Neural progenitor cell (in vitro differentiated cells): Measurements from ENCODE around the gene BARHL2. TPM values are rescaled to one million over a fixed set of nuclear protein-coding genes. Genes with fewer than 3 reads are reported as not detected.
A peak's percentile ranks its signal among the peaks of the same experiment; 100 is the strongest.

Experiments
- DNase-seq: peaks from one replicate; pipeline ENCODE4 v3.0.0-alpha.2; 2016; ENCODE audit warnings: low spot score
- H2AFZ ChIP-seq: fragments of 200-600 bp; sonication (generic); replicated peaks from 2 replicates; pipeline ENCODE4 v1.6.1; 2016; ENCODE audit warnings: antibody characterized with exemption
- H3F3A ChIP-seq: fragments of 200-600 bp; sonication (generic); 2 replicates; pipeline ENCODE4 v1.6.1; 2016; ENCODE audit warnings: antibody characterized with exemption, low read depth
- H3K27ac ChIP-seq: fragments of 200-600 bp; sonication (generic); 2 replicates; pipeline ENCODE4 v1.5.1; 2016; ENCODE audit warnings: mild to moderate bottlenecking
- H3K27me3 ChIP-seq: fragments of 200-600 bp; sonication (generic); 2 replicates; pipeline ENCODE4 v1.6.1; 2016; ENCODE audit warnings: mild to moderate bottlenecking, moderate library complexity
- H3K36me3 ChIP-seq: fragments of 200-600 bp; sonication (generic); 2 replicates; pipeline ENCODE4 v1.5.1; 2016
- H3K4me1 ChIP-seq: fragments of 200-600 bp; sonication (generic); 2 replicates; pipeline ENCODE4 v1.6.1; 2016; ENCODE audit warnings: mixed run types
- H3K4me2 ChIP-seq: fragments of 200-600 bp; sonication (generic); 2 replicates; pipeline ENCODE4 v1.6.1; 2016
- H3K4me3 ChIP-seq: fragments of 200-600 bp; sonication (generic); 2 replicates; pipeline ENCODE4 v1.5.1; 2016
- H3K79me2 ChIP-seq: fragments of 200-600 bp; sonication (generic); 2 replicates; pipeline ENCODE4 v1.6.1; 2016; ENCODE audit warnings: low read depth
- H3K9ac ChIP-seq: fragments of 200-600 bp; sonication (generic); 2 replicates; pipeline ENCODE4 v1.6.1; 2016
- H3K9me3 ChIP-seq: fragments of 200-600 bp; sonication (generic); 2 replicates; pipeline ENCODE4 v1.5.1; 2016; ENCODE audit warnings: low read depth
- H4K20me1 ChIP-seq: fragments of 200-600 bp; sonication (generic); 2 replicates; pipeline ENCODE4 v1.6.1; 2016; ENCODE audit warnings: low read depth
- H3K27ac Mint-ChIP-seq: 3 replicates; pipeline ENCODE4 v1.8.0; 2021; ENCODE audit warnings: mixed read lengths
- H3K27me3 Mint-ChIP-seq: 2 replicates; pipeline ENCODE4 v1.8.0; 2022; ENCODE audit warnings: low read depth, mild to moderate bottlenecking, inconsistent platforms, moderate library complexity, mixed read lengths; ENCODE audit not compliant: insufficient read depth
- H3K36me3 Mint-ChIP-seq: 3 replicates; pipeline ENCODE4 v1.8.0; 2021; ENCODE audit warnings: mixed read lengths
- H3K4me1 Mint-ChIP-seq: 3 replicates; pipeline ENCODE4 v1.8.0; 2021; ENCODE audit warnings: mixed read lengths
- H3K4me3 Mint-ChIP-seq: 3 replicates; pipeline ENCODE4 v1.8.0; 2021; ENCODE audit warnings: mild to moderate bottlenecking, moderate library complexity, mixed read lengths
- H3K9me3 Mint-ChIP-seq: 3 replicates; pipeline ENCODE4 v1.8.0; 2020; ENCODE audit warnings: mixed read lengths
- EZH2 ChIP-seq: fragments of 200-600 bp; sonication (generic); IDR thresholded peaks from 2 replicates; pipeline ENCODE4 v1.6.1; 2017; ENCODE audit warnings: antibody characterized with exemption, mild to moderate bottlenecking, moderate library complexity
- EZH2phosphoT487 ChIP-seq: fragments of 200-600 bp; sonication (generic); IDR thresholded peaks from 2 replicates; pipeline ENCODE4 v1.6.1; 2017; ENCODE audit warnings: antibody characterized with exemption
- total RNA-seq: library from RNA; depleted of rRNA; stranded (reverse); fragments of >200 nt; gene quantifications from 2 replicates; pipeline ENCODE4 v1.2.3, GENCODE V29; 2015; ENCODE audit warnings: low replicate concordance
- TF ChIP-seq, protein P1 (sequence below): fragments of 200-600 bp; sonication (generic); IDR thresholded peaks from 2 replicates; pipeline ENCODE4 v1.5.1; 2017; ENCODE audit warnings: antibody characterized with exemption, mild to moderate bottlenecking

The BARHL2 gene
- total RNA-seq, 1 donor from 2014 or later = not detected

DNA sequence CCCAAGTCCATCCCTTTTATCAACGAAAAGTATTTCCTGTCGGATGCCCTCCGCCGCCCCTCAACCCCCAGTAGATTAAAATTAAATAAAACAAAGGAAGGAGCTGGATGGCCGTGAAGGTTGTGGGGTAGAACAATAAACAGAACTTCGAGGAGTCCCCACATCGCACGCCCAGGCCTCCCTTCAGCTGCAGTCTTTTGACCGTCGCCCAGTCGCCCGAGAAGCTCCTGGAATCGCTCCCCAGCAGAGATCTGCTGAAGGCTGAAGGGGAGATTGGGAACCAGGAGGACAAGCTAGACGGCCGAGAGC, 905 bp downstream of the BARHL2 start:
- Histone ChIP-seq H3K4me2 (peak overlapping the region; percentile 78), H3K36me3 (no peaks in the 10 kb centered on the region), H3K9me3 (no peaks in the 10 kb centered on the region), H3K79me2 (no peaks in the 10 kb centered on the region), H4K20me1 (peaks cover 92% of the 10 kb centered on the region), H3K9ac (no peak overlapping the region), H3K4me1 (peaks cover 17% of the 10 kb centered on the region), H3K4me3 (peak overlapping the region; percentile 48), H3K27ac (no peak overlapping the region), H3K27me3 (peaks cover 100% of the 10 kb centered on the region), H2AFZ (no peak overlapping the region), H3F3A (peaks cover 28% of the 10 kb centered on the region)
- peaks cover 56% of the 10 kb centered on the region for H3K4me1 Mint-ChIP-seq
- H3K36me3 Mint-ChIP-seq = no peaks in the 10 kb centered on the region
- no peak overlapping the region for H3K27ac Mint-ChIP-seq
- TF ChIP-seq EZH2 (no peak), EZH2phosphoT487 (no peak)
- TF ChIP-seq, protein P1, sequence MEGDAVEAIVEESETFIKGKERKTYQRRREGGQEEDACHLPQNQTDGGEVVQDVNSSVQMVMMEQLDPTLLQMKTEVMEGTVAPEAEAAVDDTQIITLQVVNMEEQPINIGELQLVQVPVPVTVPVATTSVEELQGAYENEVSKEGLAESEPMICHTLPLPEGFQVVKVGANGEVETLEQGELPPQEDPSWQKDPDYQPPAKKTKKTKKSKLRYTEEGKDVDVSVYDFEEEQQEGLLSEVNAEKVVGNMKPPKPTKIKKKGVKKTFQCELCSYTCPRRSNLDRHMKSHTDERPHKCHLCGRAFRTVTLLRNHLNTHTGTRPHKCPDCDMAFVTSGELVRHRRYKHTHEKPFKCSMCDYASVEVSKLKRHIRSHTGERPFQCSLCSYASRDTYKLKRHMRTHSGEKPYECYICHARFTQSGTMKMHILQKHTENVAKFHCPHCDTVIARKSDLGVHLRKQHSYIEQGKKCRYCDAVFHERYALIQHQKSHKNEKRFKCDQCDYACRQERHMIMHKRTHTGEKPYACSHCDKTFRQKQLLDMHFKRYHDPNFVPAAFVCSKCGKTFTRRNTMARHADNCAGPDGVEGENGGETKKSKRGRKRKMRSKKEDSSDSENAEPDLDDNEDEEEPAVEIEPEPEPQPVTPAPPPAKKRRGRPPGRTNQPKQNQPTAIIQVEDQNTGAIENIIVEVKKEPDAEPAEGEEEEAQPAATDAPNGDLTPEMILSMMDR = no peak
- DNase-seq = peak; percentile 64
- H3K4me3 Mint-ChIP-seq = peak overlapping the region; percentile 92
- no peaks in the 10 kb centered on the region for H3K9me3 Mint-ChIP-seq
- H3K27me3 Mint-ChIP-seq = peaks cover 76% of the 10 kb centered on the region

GRCh38 chr1:90715309-90715708, 1.8 kb downstream of the BARHL2 start:
- TF ChIP-seq EZH2 = no peak
- TF ChIP-seq, protein P1 = no peak
- no peak for TF ChIP-seq EZH2phosphoT487

DNA sequence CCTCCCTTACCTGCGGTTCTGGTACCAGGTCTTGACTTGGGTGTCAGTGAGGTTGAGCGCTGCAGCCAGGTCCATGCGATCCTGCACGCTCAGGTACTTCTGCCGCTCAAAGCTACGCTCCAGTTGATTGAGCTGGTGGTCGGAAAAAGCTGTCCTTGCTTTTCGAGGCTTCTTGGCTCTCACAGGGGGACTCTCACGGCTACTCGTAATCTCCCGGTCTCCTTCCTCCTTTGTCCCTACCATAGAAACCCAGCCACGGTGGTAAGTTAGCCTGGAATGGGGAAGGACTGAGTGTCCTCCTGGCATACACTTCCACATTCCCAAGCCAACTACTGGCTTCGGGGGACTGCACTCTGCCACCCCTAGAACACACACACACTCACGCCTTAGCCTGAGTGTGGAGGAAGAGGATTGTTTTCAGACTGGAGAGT, 2.6 kb downstream of the BARHL2 start:
- peaks cover 59% of the 10 kb centered on the region for H3K4me1 Mint-ChIP-seq
- peak; percentile 57 for DNase-seq

More at GRCh38 chr1:90715309-90715708, 1.8 kb downstream of the BARHL2 start:
- Histone ChIP-seq H3K27ac (no peak overlapping the region), H3K36me3 (no peaks in the 10 kb centered on the region), H3K79me2 (no peaks in the 10 kb centered on the region), H4K20me1 (peaks cover 93% of the 10 kb centered on the region), H3K27me3 (peaks cover 100% of the 10 kb centered on the region), H3K9ac (no peak overlapping the region), H3K4me2 (no peak overlapping the region), H3K4me1 (peaks cover 22% of the 10 kb centered on the region), H2AFZ (no peak overlapping the region), H3K9me3 (no peaks in the 10 kb centered on the region), H3K4me3 (no peak overlapping the region), H3F3A (peaks cover 36% of the 10 kb centered on the region)
- Mint-ChIP-seq H3K27me3 (peaks cover 76% of the 10 kb centered on the region), H3K27ac (no peak overlapping the region), H3K4me1 (peaks cover 56% of the 10 kb centered on the region), H3K36me3 (no peaks in the 10 kb centered on the region), H3K9me3 (no peaks in the 10 kb centered on the region), H3K4me3 (peak overlapping the region; percentile 92)
- DNase-seq = no peak

More for the DNA sequence above, 2.6 kb downstream of the BARHL2 start:
- no peaks in the 10 kb centered on the region for H3K36me3 Mint-ChIP-seq
- peaks cover 14% of the 10 kb centered on the region for H3K4me1 ChIP-seq
- peaks cover 100% of the 10 kb centered on the region for H3K27me3 ChIP-seq
- peaks cover 39% of the 10 kb centered on the region for H3F3A ChIP-seq
- no peak overlapping the region for H3K27ac ChIP-seq
- H3K9ac ChIP-seq = no peak overlapping the region
- no peaks in the 10 kb centered on the region for H3K9me3 Mint-ChIP-seq
- H3K27ac Mint-ChIP-seq = no peak overlapping the region
- H3K4me3 ChIP-seq = no peak overlapping the region
- H3K4me3 Mint-ChIP-seq = peak overlapping the region; percentile 92
- H4K20me1 ChIP-seq = peaks cover 93% of the 10 kb centered on the region
- no peaks in the 10 kb centered on the region for H3K79me2 ChIP-seq
- no peaks in the 10 kb centered on the region for H3K9me3 ChIP-seq
- no peak overlapping the region for H2AFZ ChIP-seq
- no peak overlapping the region for H3K4me2 ChIP-seq
- peaks cover 77% of the 10 kb centered on the region for H3K27me3 Mint-ChIP-seq
- TF ChIP-seq EZH2phosphoT487 (no peak), EZH2 (peak; percentile 27)
- TF ChIP-seq, protein P1 = no peak
- H3K36me3 ChIP-seq = no peaks in the 10 kb centered on the region
